Small intestine (tissue), 7 donors: ENCODE results near the gene WDR49. TPM values are rescaled to one million over a fixed set of nuclear protein-coding genes. Genes with fewer than 3 reads are reported as not detected.
A peak's percentile ranks its signal among the peaks of the same experiment; 100 is the strongest.

Experiments
- DNase-seq, 2 donors: peaks; one replicate each; pipeline versions ENCODE4 v3.0.0 to v3.0.0-alpha.2; 2013
- FAIRE-seq: peaks from 2 replicates; lab custom pipeline; 2012; peaks lifted over from hg19 to GRCh38; lab: Jason Lieb, UNC
- H3K27ac ChIP-seq, 3 donors: one replicate each; pipeline ENCODE4 v1.5.1; 2013; ENCODE audit warnings: low read length in 2 of 3, mild to moderate bottlenecking in 2 of 3, control low read depth in 1 of 3, inconsistent platforms in 1 of 3, low read depth in 1 of 3, moderate library complexity in 1 of 3
- H3K27me3 ChIP-seq, 3 donors: one replicate each; pipeline ENCODE4 v1.6.1; 2013; ENCODE audit warnings: low read length in 3 of 3, inconsistent platforms in 1 of 3; ENCODE audit not compliant: control insufficient read depth in 3 of 3, insufficient read depth in 3 of 3
- H3K36me3 ChIP-seq, 3 donors: one replicate each; pipeline ENCODE4 v1.6.1; 2013; ENCODE audit warnings: low read length in 3 of 3, inconsistent platforms in 1 of 3, low read depth in 1 of 3, mild to moderate bottlenecking in 1 of 3, moderate library complexity in 1 of 3; ENCODE audit not compliant: control insufficient read depth in 3 of 3, insufficient read depth in 2 of 3
- H3K4me1 ChIP-seq, 3 donors: one replicate each; pipeline ENCODE4 v1.6.1; 2013; ENCODE audit warnings: low read length in 2 of 3, inconsistent platforms in 1 of 3, low read depth in 1 of 3, mild to moderate bottlenecking in 1 of 3, moderate library complexity in 1 of 3; ENCODE audit not compliant: control insufficient read depth in 3 of 3, insufficient read depth in 2 of 3
- H3K4me3 ChIP-seq, 3 donors: one replicate each; pipeline ENCODE4 v1.5.1; 2013; ENCODE audit warnings: low read length in 3 of 3, control low read depth in 1 of 3, inconsistent platforms in 1 of 3, low read depth in 1 of 3, mild to moderate bottlenecking in 1 of 3, moderate library complexity in 1 of 3
- H3K9me3 ChIP-seq, 2 donors: one replicate each; pipeline ENCODE4 v1.6.1; 2013; ENCODE audit warnings: low read depth in 1 of 2, low read length in 1 of 2; ENCODE audit not compliant: control insufficient read depth in 2 of 2, insufficient read depth in 1 of 2
- WGBS, 3 donors: extraction: QIAGEN DNeasy Blood & Tissue Kit; methylation state at CpG; one replicate each; pipeline ENCODE4 v1.1.7; 2013; 5-methylcytosine and 5-hydroxymethylcytosine counted together
- polyA plus RNA-seq, 4 donors: library from polyadenylated mRNA; stranded (reverse) in 3 of 4; unstranded in 1 of 4; fragments of 200-250 nt in 3 of 4; fragments of 120-200 nt in 1 of 4; gene quantifications; one replicate each; pipeline versions ENCODE4 v1.2.1 to v1.2.3, GENCODE V29; 2013
- donor health status: healthy with polysubstance abuse.
- donor health status: control.
- donor health status: control.
- donor health status: Bipolar disorder and iron deficiency.
- donor health status: healthy.

WDR49 gene
- polyA plus RNA-seq, 4 donors: 0.03 to 5.6 (median 2.2) TPM

DNA sequence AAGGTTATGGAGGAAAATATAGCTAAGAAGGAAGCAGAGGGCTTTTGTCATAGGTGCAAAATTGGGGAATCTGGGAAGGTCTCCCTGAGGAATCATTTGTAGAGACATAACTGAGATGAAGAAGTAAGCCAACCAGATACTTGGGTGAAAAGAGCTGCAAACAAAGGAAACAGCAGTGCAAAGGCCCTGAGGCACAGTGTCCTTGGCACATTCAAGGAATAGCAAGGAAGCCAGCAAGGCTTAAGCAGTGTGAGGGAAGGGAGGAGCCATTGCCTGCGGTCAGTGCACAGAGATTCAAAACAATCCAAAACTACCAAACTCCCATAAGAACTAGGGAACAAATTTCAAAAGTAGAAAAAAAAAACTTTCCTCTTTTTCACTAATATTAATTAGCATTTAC is 88.3 kb downstream of the WDR49 start:
- Histone ChIP-seq H3K27ac (no peak overlapping the region), H3K4me1 (no peaks in the 10 kb centered on the region), H3K27me3 (no peaks in the 10 kb centered on the region), H3K36me3 (no peaks in the 10 kb centered on the region), H3K4me3 (no peak overlapping the region), H3K9me3 (no peaks in the 10 kb centered on the region)
- DNase-seq (no peak), FAIRE-seq (no peak)
- WGBS, 3 donors: 77 to 95% (median 84%) methylated on average over 1 of the region's 1 CpG

DNA sequence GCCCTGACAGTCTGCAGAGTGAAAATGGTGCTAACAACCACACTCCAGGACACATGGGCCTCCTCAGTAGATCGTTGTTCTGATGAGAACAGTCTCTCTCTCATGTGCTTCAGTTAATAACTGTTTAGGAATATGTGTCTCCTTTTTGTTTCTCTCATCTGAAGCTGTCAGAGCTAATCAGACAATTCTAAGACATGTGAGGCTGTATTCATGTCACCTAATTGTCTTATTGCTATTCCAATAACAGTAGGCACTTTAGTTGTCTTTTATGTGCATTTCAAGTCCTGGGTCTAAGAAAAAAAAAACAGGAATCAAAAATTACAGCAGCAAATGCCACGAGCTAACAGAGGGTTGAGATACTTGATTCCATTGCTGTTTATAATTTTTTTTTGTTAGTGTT is 89.1 kb downstream of the WDR49 start:
- FAIRE-seq (no peak), DNase-seq (no peak)
- no peak overlapping the region for H3K4me3 ChIP-seq
- H3K4me1 ChIP-seq: no peaks in the 10 kb centered on the region
- no peak overlapping the region for H3K27ac ChIP-seq
- H3K9me3 ChIP-seq: no peaks in the 10 kb centered on the region
- H3K36me3 ChIP-seq: no peaks in the 10 kb centered on the region
- no peaks in the 10 kb centered on the region for H3K27me3 ChIP-seq
- 44 to 61% (median 45%) methylated on average over 2 of the region's 2 CpGs for WGBS, 3 donors

DNA sequence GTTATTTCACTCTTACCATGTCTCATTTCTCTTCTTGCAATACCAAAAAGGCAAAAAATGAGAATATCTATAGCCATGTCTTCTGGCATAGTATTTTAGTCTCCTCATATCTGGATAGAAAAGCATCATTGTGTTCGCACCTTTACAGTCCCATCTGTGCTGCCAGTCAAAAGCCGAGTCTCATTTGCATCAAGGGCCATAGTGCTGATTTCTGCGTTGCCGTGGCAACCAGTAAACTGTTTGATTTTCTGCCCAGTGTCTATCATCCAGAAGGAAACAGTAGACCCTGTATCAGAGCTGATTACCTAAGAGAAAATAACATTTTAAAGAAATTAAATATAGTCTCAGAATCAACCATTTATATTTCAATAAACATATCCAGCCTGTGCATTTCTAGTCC is 93.8 kb downstream of the WDR49 start:
- Histone ChIP-seq H3K4me1 (no peaks in the 10 kb centered on the region), H3K27me3 (no peaks in the 10 kb centered on the region), H3K4me3 (no peak overlapping the region), H3K27ac (no peak overlapping the region), H3K36me3 (no peaks in the 10 kb centered on the region), H3K9me3 (no peaks in the 10 kb centered on the region)
- WGBS, 3 donors: 87 to 94% (median 93%) methylated on average over 4 of the region's 4 CpGs
- no peak for DNase-seq
- no peak for FAIRE-seq

DNA sequence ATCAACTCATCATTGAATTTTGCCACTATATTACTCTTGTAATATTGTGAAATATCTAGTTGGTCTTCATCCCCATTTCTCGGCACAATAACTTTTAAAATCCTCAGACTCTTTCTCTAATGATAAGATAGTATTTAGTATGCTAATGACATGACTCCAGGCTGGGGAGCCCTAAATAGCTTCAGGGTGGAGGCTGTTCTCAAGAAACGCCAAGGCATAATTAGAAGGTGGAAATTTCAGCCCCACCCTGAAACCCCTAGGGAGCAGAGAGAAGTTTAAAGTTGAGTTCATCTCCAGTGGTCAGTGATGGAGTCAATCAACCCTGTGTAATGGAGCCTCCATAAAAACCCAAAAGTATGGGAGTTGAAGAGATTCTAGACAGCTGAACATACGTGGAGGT is 98.8 kb downstream of the WDR49 start:
- H3K27me3 ChIP-seq: no peaks in the 10 kb centered on the region
- H3K27ac ChIP-seq: no peak overlapping the region
- H3K9me3 ChIP-seq: no peaks in the 10 kb centered on the region
- H3K4me1 ChIP-seq: no peaks in the 10 kb centered on the region
- DNase-seq (no peak), FAIRE-seq (no peak)
- 79 to 89% (median 82%) methylated on average over 3 of the region's 3 CpGs for WGBS, 3 donors
- no peaks in the 10 kb centered on the region for H3K36me3 ChIP-seq
- no peak overlapping the region for H3K4me3 ChIP-seq

DNA sequence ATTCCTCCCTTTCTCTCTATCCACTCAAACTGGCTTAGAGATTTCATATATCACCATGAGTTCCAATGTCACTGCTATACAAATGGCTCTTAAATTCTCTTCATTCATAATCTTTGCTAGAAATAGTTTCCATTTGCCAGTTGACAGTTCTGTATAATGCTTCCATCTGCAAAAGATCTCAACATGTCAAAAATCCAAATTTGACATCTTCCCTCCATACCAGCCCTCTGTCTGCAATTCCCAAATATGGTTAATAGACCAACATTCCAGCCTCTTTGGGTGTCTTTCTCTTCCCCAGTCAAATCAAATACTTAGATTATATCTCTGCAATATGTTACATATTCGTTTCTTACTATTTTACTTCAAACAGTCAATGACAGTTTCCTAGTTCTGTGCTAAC is 115.7 kb downstream of the WDR49 start:
- no peaks in the 10 kb centered on the region for H3K27me3 ChIP-seq
- FAIRE-seq: no peak
- no peak overlapping the region for H3K27ac ChIP-seq
- no peak for DNase-seq
- no peak overlapping the region for H3K4me3 ChIP-seq
- H3K36me3 ChIP-seq: no peaks in the 10 kb centered on the region
- peaks cover 0 to 5% of the 10 kb centered on the region in 2 donors for H3K9me3 ChIP-seq
- 59 to 84% (median 71%) methylated on average over 1 of the region's 1 CpG for WGBS, 3 donors
- H3K4me1 ChIP-seq: no peaks in the 10 kb centered on the region

DNA sequence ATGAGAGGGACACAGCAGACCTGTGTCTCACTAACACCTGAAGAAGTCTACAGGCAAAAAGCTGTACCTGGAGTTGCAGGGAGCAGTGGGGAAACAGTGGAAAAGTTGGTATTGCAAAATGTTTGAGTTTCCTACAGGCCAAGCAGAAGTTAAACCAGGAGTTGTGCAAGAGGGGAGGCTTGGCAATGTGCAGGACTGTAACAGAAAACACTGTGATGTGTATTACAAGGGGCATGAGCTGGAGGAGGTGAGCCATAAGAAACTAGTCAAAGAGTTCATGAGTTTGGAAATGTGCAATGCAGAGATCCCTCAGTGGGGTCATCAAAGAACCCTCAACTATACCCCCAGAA is 132.8 kb downstream of the WDR49 start:
- Histone ChIP-seq H3K9me3 (no peaks in the 10 kb centered on the region), H3K27ac (no peak overlapping the region), H3K36me3 (no peaks in the 10 kb centered on the region), H3K4me3 (no peak overlapping the region), H3K27me3 (no peaks in the 10 kb centered on the region), H3K4me1 (no peaks in the 10 kb centered on the region)
- DNase-seq (no peak), FAIRE-seq (no peak)

DNA sequence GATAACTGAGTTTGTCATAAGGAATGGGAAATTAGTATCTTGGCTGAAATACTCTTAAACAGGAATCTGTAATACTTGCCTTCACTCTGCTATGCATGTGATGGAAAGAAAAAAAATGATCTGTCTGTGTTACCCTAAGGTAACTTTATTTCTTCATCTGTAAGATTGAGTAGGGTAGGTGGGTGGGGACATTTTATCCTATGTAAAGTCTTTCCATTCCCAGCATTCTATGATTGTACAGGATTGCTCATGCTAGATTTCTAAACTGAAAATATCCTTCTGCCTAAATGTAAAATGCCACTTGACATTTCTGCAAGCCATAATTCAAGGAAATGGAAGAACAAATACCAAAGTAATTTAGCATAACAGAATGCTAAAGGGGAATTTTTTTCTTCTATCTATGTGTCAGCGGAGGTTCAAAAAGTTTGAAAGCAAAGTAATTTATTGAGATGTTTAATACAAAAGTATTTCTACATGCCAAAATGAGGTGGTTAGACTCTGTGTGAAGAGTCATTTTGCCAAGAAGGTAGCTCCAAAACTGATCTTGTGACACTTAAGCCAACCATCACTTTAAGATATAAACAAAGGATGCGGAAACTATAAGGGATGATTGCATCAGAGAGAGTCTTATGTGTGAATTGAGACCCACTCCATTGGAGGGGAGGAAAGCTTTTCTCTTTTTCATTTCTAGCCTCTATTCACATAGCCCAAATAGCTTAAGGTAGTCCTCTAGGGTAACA is 133.3 kb downstream of the WDR49 start:
- Histone ChIP-seq H3K27me3 (no peaks in the 10 kb centered on the region), H3K36me3 (no peaks in the 10 kb centered on the region), H3K4me1 (no peaks in the 10 kb centered on the region), H3K4me3 (no peak overlapping the region), H3K27ac (no peak overlapping the region), H3K9me3 (no peaks in the 10 kb centered on the region)
- FAIRE-seq (no peak), DNase-seq (no peak)
- 89 to 97% (median 91%) methylated on average over 2 of the region's 2 CpGs for WGBS, 3 donors

DNA sequence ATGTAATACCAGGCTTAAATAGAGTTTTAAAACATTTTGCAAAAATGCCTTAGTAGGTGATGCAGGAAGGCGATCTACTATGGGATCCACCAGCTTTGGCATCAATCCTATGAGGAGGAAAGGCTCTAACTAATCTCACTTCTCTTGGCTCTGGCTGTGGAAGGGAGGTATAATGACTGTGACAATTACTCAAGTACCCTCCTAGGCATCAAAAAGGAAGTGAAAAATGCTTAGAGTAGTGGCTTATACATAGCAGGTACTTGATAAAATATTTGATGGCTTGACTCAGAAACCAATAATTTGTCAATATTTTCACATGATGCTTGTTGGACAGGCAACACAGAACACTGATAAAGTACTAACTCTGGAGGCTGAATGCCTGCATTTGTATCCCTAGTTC is 145.8 kb downstream of the WDR49 start:
- H3K4me3 ChIP-seq: no peak overlapping the region
- H3K9me3 ChIP-seq: peaks cover 0 to 2% of the 10 kb centered on the region in 2 donors
- FAIRE-seq: no peak
- H3K27ac ChIP-seq: no peak overlapping the region
- H3K27me3 ChIP-seq: no peaks in the 10 kb centered on the region
- WGBS, 3 donors: 88 to 92% (median 89%) methylated on average over 1 of the region's 1 CpG
- no peaks in the 10 kb centered on the region for H3K4me1 ChIP-seq
- DNase-seq: no peak
- no peaks in the 10 kb centered on the region for H3K36me3 ChIP-seq

DNA sequence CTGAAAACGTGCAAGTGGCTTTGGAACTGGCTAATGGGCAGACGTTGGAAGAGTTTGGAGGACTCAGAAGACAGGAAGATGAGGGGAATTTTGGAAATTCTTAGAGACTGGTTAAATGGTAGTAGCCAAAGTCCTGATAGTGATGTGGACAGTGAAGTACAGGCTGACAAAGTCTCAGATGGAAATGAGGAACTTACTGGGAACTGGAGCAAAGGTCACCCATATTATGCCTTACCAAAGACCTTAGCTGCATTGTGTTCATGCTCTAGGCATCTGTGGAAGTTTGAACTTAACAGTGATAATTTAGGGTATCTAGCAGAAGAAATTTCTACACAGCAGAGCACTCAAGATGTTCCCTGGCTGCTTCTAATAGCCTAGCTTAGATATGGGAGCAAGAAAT is 151.3 kb downstream of the WDR49 start:
- peak in 1 of 2 donors; percentile 22 for DNase-seq
- 59 to 87% (median 76%) methylated on average over 2 of the region's 2 CpGs for WGBS, 3 donors
- no peaks in the 10 kb centered on the region for H3K27me3 ChIP-seq
- FAIRE-seq: no peak
- peaks cover 0 to 3% of the 10 kb centered on the region in 2 donors for H3K9me3 ChIP-seq
- no peaks in the 10 kb centered on the region for H3K36me3 ChIP-seq
- no peaks in the 10 kb centered on the region for H3K4me1 ChIP-seq
- H3K4me3 ChIP-seq: no peak overlapping the region
- no peak overlapping the region for H3K27ac ChIP-seq
